H7 (cell line): ENCODE results near the gene ERC1. TPM values are rescaled to one million over a fixed set of nuclear protein-coding genes. Genes with fewer than 3 reads are reported as not detected.
"Not testable (repeated sequence)": the region's sequence is repeated elsewhere in the genome, so short reads cannot be mapped to it uniquely, and the experiment has no call there.

Source experiments
- DNase-seq: peaks from one replicate; pipeline ENCODE4 v3.0.0; 2012
- H3K27me3 ChIP-seq: 2 replicates; pipeline ENCODE4 v1.6.0; 2011; ENCODE audit warnings: mild to moderate bottlenecking, low read length; ENCODE audit not compliant: control insufficient read depth, insufficient read depth
- H3K36me3 ChIP-seq: replicated peaks from 2 replicates; pipeline ENCODE4 v1.5.1; 2011; ENCODE audit warnings: low read length; ENCODE audit not compliant: control insufficient read depth, insufficient read depth
- H3K4me3 ChIP-seq: 2 replicates; pipeline ENCODE4 v1.5.1; 2011; ENCODE audit warnings: low read depth, mild to moderate bottlenecking, control low read depth, low read length, moderate library complexity; ENCODE audit not compliant: insufficient read depth
- total RNA-seq: library from RNA; depleted of rRNA; stranded (reverse); fragments of >200 nt; shearing (Covaris generic); gene quantifications from 2 replicates; pipeline ENCODE4 v1.2.3, GENCODE V29; 2014

ERC1 gene
- total RNA-seq, 1 experiment from 2014 or later, result 10.3 TPM

GRCh38 chr12:1204581-1205121 is 213.6 kb downstream of the ERC1 start:
- no peak for DNase-seq
- Histone ChIP-seq H3K36me3 (no peaks in the 10 kb centered on the region), H3K27me3 (no peaks in the 10 kb centered on the region), H3K4me3 (no peak overlapping the region)

- Histone ChIP-seq H3K27me3 (no peaks in the 10 kb centered on the region), H3K36me3 (no peaks in the 10 kb centered on the region), H3K4me3 (no peak overlapping the region)
- no peak for DNase-seq
Observed at GRCh38 chr12:1205512-1206060, 214.6 kb downstream of the ERC1 start.

- no peak for DNase-seq
- H3K4me3 ChIP-seq, result no peak overlapping the region
- H3K27me3 ChIP-seq, result no peaks in the 10 kb centered on the region
- H3K36me3 ChIP-seq, result no peaks in the 10 kb centered on the region
Observed at GRCh38 chr12:1206118-1206734, 215.2 kb downstream of the ERC1 start.

GRCh38 chr12:1207276-1207675 is 216.3 kb downstream of the ERC1 start:
- H3K27me3 ChIP-seq, result no peaks in the 10 kb centered on the region
- H3K36me3 ChIP-seq, result no peaks in the 10 kb centered on the region
- H3K4me3 ChIP-seq, result no peak overlapping the region
- no peak for DNase-seq

GRCh38 chr12:1208719-1209118 is 217.7 kb downstream of the ERC1 start:
- H3K27me3 ChIP-seq, DNase-seq, H3K36me3 ChIP-seq, H3K4me3 ChIP-seq: not testable (repeated sequence)

DNA sequence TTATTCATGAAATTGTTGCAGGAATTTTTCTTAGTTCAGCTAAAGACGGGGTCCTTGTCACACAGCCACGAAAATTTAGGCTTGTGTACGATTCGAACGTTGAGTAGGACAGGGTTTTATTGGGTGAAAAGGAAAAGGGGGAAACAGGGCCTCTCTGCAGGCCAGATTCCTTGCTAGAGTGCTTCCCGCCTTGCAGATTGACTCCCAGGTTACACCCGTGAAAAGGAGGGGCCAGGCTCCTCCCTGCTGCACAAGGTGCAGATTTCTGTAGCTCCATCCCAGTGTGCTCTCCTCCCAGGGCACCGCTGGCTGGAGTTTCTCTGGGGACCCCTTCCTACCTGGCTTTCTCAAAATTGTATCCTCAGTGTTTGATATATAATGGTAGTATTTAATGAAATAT is 221.5 kb downstream of the ERC1 start:
- no peak for DNase-seq

GRCh38 chr12:1213205-1213604 is 222.2 kb downstream of the ERC1 start:
- DNase-seq, result no peak
- Histone ChIP-seq H3K4me3 (no peak overlapping the region), H3K27me3 (no peaks in the 10 kb centered on the region), H3K36me3 (no peaks in the 10 kb centered on the region)

More for the DNA sequence above, 221.5 kb downstream of the ERC1 start:
- H3K4me3 ChIP-seq, result no peak overlapping the region
- no peaks in the 10 kb centered on the region for H3K36me3 ChIP-seq
- H3K27me3 ChIP-seq, result no peaks in the 10 kb centered on the region

DNA sequence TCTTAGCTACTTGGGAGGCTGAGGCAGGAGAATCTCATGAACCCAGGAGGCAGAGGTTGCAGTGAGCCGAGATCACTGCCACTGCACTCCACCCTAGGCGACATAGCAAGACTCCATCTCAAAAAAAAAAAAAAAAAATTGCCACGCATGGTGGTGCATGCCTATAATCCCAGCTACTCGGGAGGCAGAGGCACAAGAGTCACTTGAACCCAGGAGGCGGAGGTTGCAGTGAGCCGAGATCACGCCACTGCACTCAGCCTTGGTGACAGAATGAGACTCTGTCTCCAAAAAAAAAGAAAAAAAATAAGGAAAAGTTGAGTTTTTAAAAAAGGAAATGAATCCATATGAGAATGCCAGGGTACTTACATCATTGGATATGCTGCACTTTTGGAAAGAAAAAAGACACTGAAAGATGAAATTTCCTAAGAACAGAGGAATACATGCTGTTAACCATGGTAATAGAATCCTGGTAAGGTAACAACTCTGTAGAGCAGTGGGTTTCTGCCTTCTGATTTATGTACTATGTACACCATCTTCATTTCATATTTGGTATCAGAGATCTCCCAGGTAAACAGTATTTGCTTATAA is 222.7 kb downstream of the ERC1 start:
- Histone ChIP-seq H3K27me3 (no peaks in the 10 kb centered on the region), H3K36me3 (no peaks in the 10 kb centered on the region), H3K4me3 (no peak overlapping the region)
- no peak for DNase-seq

- H3K4me3 ChIP-seq, result no peak overlapping the region
- no peaks in the 10 kb centered on the region for H3K36me3 ChIP-seq
- H3K27me3 ChIP-seq, result no peaks in the 10 kb centered on the region
- no peak for DNase-seq
Observed at GRCh38 chr12:1216560-1216959, 225.5 kb downstream of the ERC1 start.

DNA sequence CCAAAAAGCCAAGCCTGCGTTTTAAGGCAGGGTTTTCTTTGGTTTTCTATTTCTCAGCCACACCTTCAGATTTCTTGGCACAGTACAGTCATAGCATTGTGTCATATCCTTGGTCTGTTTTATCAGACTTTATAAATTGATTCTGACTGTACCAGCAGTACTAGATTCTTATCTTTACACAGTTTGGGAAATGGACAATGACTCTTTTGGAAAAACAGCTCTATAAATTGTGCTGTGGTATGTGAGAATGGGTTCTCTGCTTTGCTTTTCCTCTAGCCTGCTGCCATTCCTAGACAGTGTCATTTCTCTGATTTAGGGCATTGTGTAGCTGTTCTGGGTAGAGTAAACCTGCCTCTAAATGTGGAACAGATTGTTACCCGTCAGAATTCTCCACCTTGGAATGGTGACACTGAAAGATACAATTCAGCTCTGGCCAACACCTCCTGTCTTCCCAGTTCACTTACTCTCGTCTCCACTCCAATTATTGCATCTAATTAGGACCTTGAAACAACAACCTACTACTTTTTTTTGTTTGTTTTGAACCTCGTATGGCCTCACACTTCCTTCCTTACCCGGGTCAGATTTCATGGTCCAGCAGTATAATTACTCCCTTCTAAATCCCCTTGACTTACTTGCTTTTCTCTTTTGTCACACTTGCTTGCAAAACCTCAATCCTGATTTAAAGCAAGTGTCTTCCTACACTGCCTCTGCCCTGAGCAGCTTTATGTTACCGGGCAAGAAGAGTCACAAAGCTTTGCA is 226.3 kb downstream of the ERC1 start:
- no peaks in the 10 kb centered on the region for H3K27me3 ChIP-seq
- DNase-seq, result no peak
- H3K36me3 ChIP-seq, result no peaks in the 10 kb centered on the region
- no peak overlapping the region for H3K4me3 ChIP-seq

DNA sequence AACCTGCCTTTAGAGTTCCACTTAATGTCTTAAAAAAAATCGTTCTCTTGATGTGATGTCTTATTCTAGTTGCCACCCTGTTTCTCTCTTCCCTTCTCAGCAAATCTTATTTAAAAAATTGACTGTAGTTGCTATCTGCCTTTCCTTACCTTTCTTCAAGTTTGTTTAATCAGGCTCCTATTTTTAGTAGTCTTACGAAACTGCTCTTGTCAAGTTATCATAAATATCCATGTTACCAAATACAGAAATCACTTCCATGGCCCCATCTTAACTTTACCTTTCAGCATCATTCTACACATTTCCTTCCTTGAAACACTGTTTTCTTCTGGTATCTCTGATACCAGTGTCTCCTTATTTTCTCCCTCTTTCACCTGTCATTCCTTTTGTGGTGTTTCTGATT is 227.3 kb downstream of the ERC1 start:
- H3K27me3 ChIP-seq, result no peaks in the 10 kb centered on the region
- no peaks in the 10 kb centered on the region for H3K36me3 ChIP-seq
- H3K4me3 ChIP-seq, result no peak overlapping the region
- no peak for DNase-seq

- Histone ChIP-seq H3K4me3 (no peak overlapping the region), H3K36me3 (no peaks in the 10 kb centered on the region), H3K27me3 (no peaks in the 10 kb centered on the region)
- DNase-seq, result no peak
Observed at GRCh38 chr12:1220127-1221092, 229.4 kb downstream of the ERC1 start.

GRCh38 chr12:1222858-1223639 is 232.0 kb downstream of the ERC1 start:
- Histone ChIP-seq H3K27me3 (no peaks in the 10 kb centered on the region), H3K4me3 (no peak overlapping the region), H3K36me3 (no peaks in the 10 kb centered on the region)
- DNase-seq, result no peak
